ENCODE measurements around the gene MRPL11.
"Not testable (repeated sequence)": the region's sequence is repeated elsewhere in the genome, so short reads cannot be mapped to it uniquely, and the experiment has no call there.

MRPL11 gene

GRCh38 chr11:66467034-66467659, 28.5 kb upstream of the MRPL11 start:
- DNase-seq = peak in 1 of 14 donors; percentile 62

GRCh38 chr11:66466225-66467033, 27.8 kb upstream of the MRPL11 start, which contains the start of gene PELI3:
Gene PELI3, plus strand, starts transcription at chr11:66466905. Its CDS starts 1,224 bp downstream, at chr11:66468129.
- DNase-seq = peak; percentile 34 to 92 (median 82)

GRCh38 chr11:66465373-66466224, 27.0 kb upstream of the MRPL11 start:
- DNase-seq = peak in 1 of 14 donors; percentile 34

- no peak for DNase-seq
Measured at GRCh38 chr11:66464916-66465315, 26.3 kb upstream of the MRPL11 start.

- DNase-seq = not testable (repeated sequence)
Measured at GRCh38 chr11:66464116-66464515, 25.5 kb upstream of the MRPL11 start.

- no peak for DNase-seq
Measured at GRCh38 chr11:66462911-66463310, 24.3 kb upstream of the MRPL11 start.

GRCh38 chr11:66462010-66462409, 23.4 kb upstream of the MRPL11 start:
- DNase-seq = no peak

- no peak for DNase-seq
Measured at GRCh38 chr11:66459138-66459778, 20.6 kb upstream of the MRPL11 start.

- no peak for DNase-seq
Measured at GRCh38 chr11:66457826-66458225, 19.2 kb upstream of the MRPL11 start.

GRCh38 chr11:66454828-66455227, 16.2 kb upstream of the MRPL11 start:
- DNase-seq = no peak

GRCh38 chr11:66454247-66454646, 15.6 kb upstream of the MRPL11 start:
- no peak for DNase-seq

GRCh38 chr11:66451663-66452062, 13.0 kb upstream of the MRPL11 start:
- DNase-seq = no peak

GRCh38 chr11:66450560-66450959, 11.9 kb upstream of the MRPL11 start:
- no peak for DNase-seq

GRCh38 chr11:66448523-66448922, 9.9 kb upstream of the MRPL11 start:
- no peak for DNase-seq

GRCh38 chr11:66447012-66447411, 8.4 kb upstream of the MRPL11 start:
- no peak for DNase-seq

GRCh38 chr11:66443602-66444001, 5.0 kb upstream of the MRPL11 start:
- no peak for DNase-seq

GRCh38 chr11:66440940-66441282, 2.3 kb upstream of the MRPL11 start:
- DNase-seq = not testable (repeated sequence)

GRCh38 chr11:66440101-66440939, 1.7 kb upstream of the MRPL11 start:
- not testable (repeated sequence) for DNase-seq

- no peak for DNase-seq
Measured at GRCh38 chr11:66437979-66438503, 607 bp downstream of the MRPL11 start.

- no peak for DNase-seq
Measured at GRCh38 chr11:66432597-66432996, 6.1 kb downstream of the MRPL11 start.

GRCh38 chr11:66431871-66432329, 6.7 kb downstream of the MRPL11 start:
- not testable (repeated sequence) for DNase-seq
